HEK293 (cell line): Measurements from ENCODE around the gene TNFRSF6B.
A peak's percentile ranks its signal among the peaks of the same experiment; 100 is the strongest.

Experiments
- CTCF ChIA-PET: fragments of 350-600 bp; formaldehyde crosslinking; extraction: SDS; loops from one replicate; lab custom pipeline; 2021; ENCODE audit warnings: antibody characterized with exemption; lab: Yijun Ruan, JAX
- POLR2A ChIA-PET: fragments of 300-600 bp; formaldehyde crosslinking; extraction: SDS; loops from one replicate; lab custom pipeline; 2020; ENCODE audit warnings: antibody characterized with exemption, inconsistent platforms; lab: Yijun Ruan, JAX
- H3K27ac ChIP-seq: fragments of 200-500 bp; sonication (Bioruptor generic); 2 replicates; pipeline ENCODE4 v1.5.1; 2014; ENCODE audit warnings: low read depth, low read length, control low read depth, inconsistent platforms; ENCODE audit errors: extremely low read depth
- H3K36me3 ChIP-seq, 2 experiments: fragments of 200-500 bp in 1 of 2; sonication (Bioruptor generic) in 1 of 2; 1 replicate in 1 of 2; 2 replicates in 1 of 2; pipeline ENCODE4 v1.5.1; 2014 to 2017; ENCODE audit warnings: inconsistent platforms in 2 of 2, low read length in 2 of 2; ENCODE audit not compliant: control insufficient read depth in 2 of 2, insufficient read depth in 1 of 2
- H3K4me1 ChIP-seq: fragments of 200-500 bp; sonication (Bioruptor generic); 2 replicates; pipeline ENCODE4 v1.5.1; 2014; ENCODE audit warnings: mild to moderate bottlenecking, low read length, inconsistent platforms; ENCODE audit not compliant: control insufficient read depth, insufficient read depth
- H3K4me3 ChIP-seq: 2 replicates; pipeline ENCODE4 v1.5.1; 2011; ENCODE audit warnings: low read depth, mild to moderate bottlenecking, control low read depth, low read length, moderate library complexity
- H3K9me3 ChIP-seq: fragments of 200-500 bp; sonication (Bioruptor generic); 2 replicates; pipeline ENCODE4 v1.5.1; 2014; ENCODE audit warnings: low read depth, low read length, inconsistent platforms; ENCODE audit not compliant: control insufficient read depth, insufficient read depth
- BCL11B ChIP-seq: fragments of 450-650 bp; formaldehyde crosslinking; IDR thresholded peaks from 2 replicates; pipeline ENCODE4 v1.5.1; 2016; ENCODE audit warnings: low read depth, missing biosample characterization, missing genetic modification characterization
- GLI4 ChIP-seq: fragments of 450-650 bp; formaldehyde crosslinking; IDR thresholded peaks from 2 replicates; pipeline ENCODE4 v1.5.1; 2016; ENCODE audit warnings: missing biosample characterization, missing genetic modification characterization
- MYNN ChIP-seq: fragments of 450-650 bp; formaldehyde crosslinking; IDR thresholded peaks from 2 replicates; pipeline ENCODE4 v1.5.1; 2016; ENCODE audit warnings: missing biosample characterization, missing genetic modification characterization, borderline replicate concordance
- PRDM4 ChIP-seq: fragments of 450-650 bp; formaldehyde crosslinking; IDR thresholded peaks from 2 replicates; pipeline ENCODE4 v1.5.1; 2017; ENCODE audit warnings: missing biosample characterization, missing genetic modification characterization
- PRDM6 ChIP-seq: fragments of 450-650 bp; formaldehyde crosslinking; IDR thresholded peaks from 2 replicates; pipeline ENCODE4 v1.5.1; 2017; ENCODE audit warnings: missing biosample characterization, missing genetic modification characterization
- SCRT2 ChIP-seq: fragments of 450-650 bp; formaldehyde crosslinking; IDR thresholded peaks from 2 replicates; pipeline ENCODE4 v1.5.1; 2016; ENCODE audit warnings: missing biosample characterization, missing genetic modification characterization
- ZBTB21 ChIP-seq: fragments of 450-650 bp; formaldehyde crosslinking; IDR thresholded peaks from 2 replicates; pipeline ENCODE4 v1.5.1; 2017; ENCODE audit warnings: missing biosample characterization, missing genetic modification characterization
- ZBTB48 ChIP-seq: fragments of 450-650 bp; formaldehyde crosslinking; IDR thresholded peaks from 2 replicates; pipeline ENCODE4 v1.5.1; 2016; ENCODE audit warnings: missing biosample characterization, missing genetic modification characterization
- ZBTB8A ChIP-seq: fragments of 450-650 bp; formaldehyde crosslinking; IDR thresholded peaks from 2 replicates; pipeline ENCODE4 v1.5.1; 2016; ENCODE audit warnings: missing biosample characterization, missing genetic modification characterization
- ZFP37 ChIP-seq: fragments of 450-650 bp; formaldehyde crosslinking; IDR thresholded peaks from 2 replicates; pipeline ENCODE4 v1.5.1; 2016; ENCODE audit warnings: missing biosample characterization, missing genetic modification characterization
- ZNF146 ChIP-seq: fragments of 450-650 bp; formaldehyde crosslinking; IDR thresholded peaks from 2 replicates; pipeline ENCODE4 v1.5.1; 2016; ENCODE audit warnings: missing biosample characterization, missing genetic modification characterization
- ZNF16 ChIP-seq: fragments of 450-650 bp; formaldehyde crosslinking; IDR thresholded peaks from 2 replicates; pipeline ENCODE4 v1.5.1; 2016; ENCODE audit warnings: low read depth, missing biosample characterization, missing genetic modification characterization
- ZNF211 ChIP-seq: fragments of 450-650 bp; formaldehyde crosslinking; IDR thresholded peaks from 2 replicates; pipeline ENCODE4 v1.5.1; 2016; ENCODE audit warnings: low read depth, missing biosample characterization, missing genetic modification characterization
- ZNF223 ChIP-seq: fragments of 450-650 bp; formaldehyde crosslinking; IDR thresholded peaks from 2 replicates; pipeline ENCODE4 v1.5.1; 2016; ENCODE audit warnings: missing biosample characterization, missing genetic modification characterization
- ZNF280C ChIP-seq: fragments of 450-650 bp; formaldehyde crosslinking; IDR thresholded peaks from 2 replicates; pipeline ENCODE4 v1.5.1; 2016; ENCODE audit warnings: missing biosample characterization, missing genetic modification characterization
- ZNF292 ChIP-seq: fragments of 450-650 bp; formaldehyde crosslinking; IDR thresholded peaks from 2 replicates; pipeline ENCODE4 v1.5.1; 2016; ENCODE audit warnings: low read depth, missing biosample characterization, missing genetic modification characterization, borderline replicate concordance
- ZNF335 ChIP-seq: fragments of 450-650 bp; formaldehyde crosslinking; conservative IDR thresholded peaks from 2 replicates; pipeline ENCODE4 v1.5.1; 2016; ENCODE audit warnings: missing biosample characterization, missing genetic modification characterization
- ZNF354C ChIP-seq: fragments of 450-650 bp; formaldehyde crosslinking; IDR thresholded peaks from 2 replicates; pipeline ENCODE4 v1.5.1; 2016; ENCODE audit warnings: missing biosample characterization, missing genetic modification characterization, low read depth, borderline replicate concordance
- ZNF398 ChIP-seq: fragments of 450-650 bp; formaldehyde crosslinking; IDR thresholded peaks from 2 replicates; pipeline ENCODE4 v1.5.1; 2017; ENCODE audit warnings: missing biosample characterization, missing genetic modification characterization
- ZNF518A ChIP-seq: fragments of 450-650 bp; formaldehyde crosslinking; conservative IDR thresholded peaks from 2 replicates; pipeline ENCODE4 v1.5.1; 2016; ENCODE audit warnings: low read depth, missing biosample characterization, missing genetic modification characterization
- ZNF558 ChIP-seq: fragments of 450-650 bp; formaldehyde crosslinking; IDR thresholded peaks from 2 replicates; pipeline ENCODE4 v1.5.1; 2016; ENCODE audit warnings: missing biosample characterization, missing genetic modification characterization
- ZNF624 ChIP-seq: fragments of 450-650 bp; formaldehyde crosslinking; IDR thresholded peaks from 2 replicates; pipeline ENCODE4 v1.5.1; 2017; ENCODE audit warnings: missing biosample characterization, missing genetic modification characterization
- ZNF747 ChIP-seq: fragments of 450-650 bp; formaldehyde crosslinking; IDR thresholded peaks from 2 replicates; pipeline ENCODE4 v1.5.1; 2016; ENCODE audit warnings: missing biosample characterization, missing genetic modification characterization
- ZNF785 ChIP-seq: fragments of 450-650 bp; formaldehyde crosslinking; IDR thresholded peaks from 2 replicates; pipeline ENCODE4 v1.5.1; 2016; ENCODE audit warnings: missing biosample characterization, missing genetic modification characterization

The TNFRSF6B gene

GRCh38 chr20:63740627-63741353 lies 44.3 kb downstream of the TNFRSF6B start:
- Histone ChIP-seq H3K9me3 (no peaks in the 10 kb centered on the region), H3K4me1 (no peaks in the 10 kb centered on the region; the same call in 1 of the 2 replicates), H3K4me3 (peak overlapping the region; percentile 54), H3K36me3 (peaks cover 4 to 41% of the 10 kb centered on the region in 2 experiments; a peak in 1 of 3 replicates), H3K27ac (peak overlapping the region; percentile 79)
- CTCF ChIA-PET = interaction anchor here (0.6 to 1.0 kb wide), 3 partner anchors 124 to 670 kb away, joined by 3 read pairs; partner anchors contain the start of gene TPD52L2
- POLR2A ChIA-PET = interaction anchor here (0.6 to 1.6 kb wide), 10 partner anchors 10 to 240 kb away, joined by 3 to 13 read pairs (median 4); partner anchors contain the start of genes ARFRP1, PRPF6, TPD52L2 and UCKL1
- TF ChIP-seq ZNF354C (tag by site-specific recombination) (no peak), SCRT2 (tag by site-specific recombination) (peak; percentile 78), ZNF146 (tag by site-specific recombination) (no peak), ZNF16 (tag by site-specific recombination) (no peak), ZNF280C (no peak), ZNF292 (tag by site-specific recombination) (no peak), ZNF223 (no peak), ZBTB8A (tag by site-specific recombination) (peak; percentile 38; the same call in 1 of the 2 replicates), ZNF335 (peak; percentile 44), MYNN (tag by site-specific recombination) (no peak), PRDM6 (no peak), ZNF398 (peak; percentile 36), BCL11B (tag by site-specific recombination) (no peak), ZNF518A (tag by site-specific recombination) (no peak), ZNF785 (tag by site-specific recombination) (no peak), ZFP37 (tag by site-specific recombination) (no peak), GLI4 (tag by site-specific recombination) (no peak), ZNF747 (tag by site-specific recombination) (no peak), PRDM4 (0 out of 2 replicates have a peak, but pooled peaks have one; percentile 5), ZBTB48 (tag by site-specific recombination) (0 out of 2 replicates have a peak, but pooled peaks have one; percentile 15), ZNF558 (tag by site-specific recombination) (no peak), ZBTB21 (no peak), ZNF211 (tag by site-specific recombination) (no peak), ZNF624 (tag by site-specific recombination) (no peak)
